Ovary (tissue), 3 donors: ENCODE results near the gene STC2.

ENCODE experiments used
- CTCF ChIP-seq, 3 donors: fragments of 450-650 bp in 2 of 3; fragments of 200-600 bp in 1 of 3; IDR thresholded peaks; one replicate each; pipeline versions ENCODE4 v1.5.1 to v1.8.0; 2016 to 2022; ENCODE audit warnings: antibody characterized with exemption in 3 of 3, mild to moderate bottlenecking in 1 of 3
- EP300 ChIP-seq: sonication (generic); formaldehyde crosslinking; IDR thresholded peaks from one replicate; pipeline ENCODE4 v1.6.1; 2017; ENCODE audit warnings: antibody characterized with exemption
- POLR2A ChIP-seq: fragments of 450-650 bp; IDR thresholded peaks from one replicate; pipeline ENCODE4 v1.6.1; 2017; ENCODE audit warnings: antibody characterized with exemption, mild to moderate bottlenecking, moderate library complexity
- donor health status: DM: no; HTN: no; CAD: no.

- no peak for TF ChIP-seq CTCF (IDR thresholded peaks at IDR 0.05)
- TF ChIP-seq POLR2A = no peak
- TF ChIP-seq EP300 = no peak
Observed at GRCh38 chr5:173291722-173292658, 36.2 kb downstream of the STC2 start.
